ENCODE results near the gene HOXA4. TPM values are rescaled to one million over a fixed set of nuclear protein-coding genes. Genes with fewer than 3 reads are reported as not detected.

Gene HOXA4
- total and polyA plus RNA-seq, 2 of the 4 experiments (the other 2 are of a cell fraction): 0.36 to 8.0 TPM

DNA sequence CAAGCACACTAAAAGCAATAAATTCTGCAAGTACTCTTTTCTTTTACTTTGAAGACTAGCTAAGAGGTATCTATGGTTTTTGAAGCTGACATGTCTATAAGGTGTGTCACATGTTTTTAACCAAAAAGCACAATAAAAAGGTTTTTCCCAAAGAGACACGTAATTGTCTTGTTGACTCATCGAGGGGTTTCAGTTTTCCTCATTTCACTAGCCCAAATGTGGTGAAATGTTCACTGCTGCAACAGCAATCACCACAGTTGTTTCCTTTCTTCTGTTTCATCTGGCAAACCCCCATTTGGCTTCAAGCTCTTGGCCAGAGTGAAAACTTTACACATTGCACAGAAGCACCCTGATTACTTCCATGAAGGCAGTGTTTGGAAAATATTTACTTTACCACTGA, 3.8 kb upstream of the HOXA4 start:
- Histone ChIP-seq H3K23ac (ENCODE audit: low read depth, low read length) (no peak overlapping the region), H4K20me1 (ENCODE audit: insufficient read depth, low read length) (no peaks in the 10 kb centered on the region), H3K56ac (ENCODE audit: extremely low read depth, insufficient read depth, low read length) (no peak overlapping the region), H2BK120ac (ENCODE audit: low read depth, low read length) (no peak overlapping the region), H3K36me3 (ENCODE audit: control insufficient read depth, insufficient read depth, low read length) (no peaks in the 10 kb centered on the region), H4K91ac (ENCODE audit: insufficient read depth, low read depth, low read length) (no peak overlapping the region), H2AK5ac (ENCODE audit: low read depth, low read length) (no peak overlapping the region), H2AK9ac (replicated peaks; ENCODE audit: low read depth, low read length, poor library complexity) (no peak overlapping the region), H3K9me1 (ENCODE audit: insufficient read depth, low read length) (peaks cover 8% of the 10 kb centered on the region; the same call in 1 of the 2 replicates), H3K27me3 (ENCODE audit: control insufficient read depth, insufficient read depth, low read length) (no peaks in the 10 kb centered on the region), H4K5ac (ENCODE audit: low read depth, low read length) (no peak overlapping the region), H2AFZ (replicated peaks; ENCODE audit: low read length, poor library complexity) (no peak overlapping the region), H3K9ac (ENCODE audit: low read depth, low read length) (no peak overlapping the region), H3K9me3 (ENCODE audit: control insufficient read depth, insufficient read depth, low read length) (no peaks in the 10 kb centered on the region), H3K4me1 (ENCODE audit: control insufficient read depth, insufficient read depth, low read length) (peaks cover 24% of the 10 kb centered on the region), H3K4me2 (ENCODE audit: low read depth, low read length) (peak overlapping the region; percentile 64; the same call in 1 of the 2 replicates), H3K18ac (ENCODE audit: low read depth, low read length) (no peak overlapping the region), H3K79me1 (ENCODE audit: low read depth in 1 of 2, low read length in 2 of 2) (peaks cover 16 to 41% of the 10 kb centered on the region in 2 experiments), H4K8ac (ENCODE audit: low read depth in 2 of 2, low read length in 2 of 2) (no peak overlapping the region), H2BK5ac (ENCODE audit: low read depth, low read length, poor library complexity, severe bottlenecking) (peak overlapping the region; percentile 28), H3K27ac (ENCODE audit: insufficient read depth, low read length) (no peak overlapping the region; the same call in 1 of the 2 replicates), H2BK20ac (ENCODE audit: low read depth, low read length) (no peak overlapping the region), H3K4me3 (ENCODE audit: insufficient read depth, low read depth, low read length) (no peak overlapping the region), H2BK15ac (ENCODE audit: low read depth, low read length) (0 out of 3 replicates have a peak overlapping the region, but pooled peaks have one; percentile 3), H3K14ac (replicated peaks; ENCODE audit: low read depth, low read length) (no peak overlapping the region), H3K4ac (ENCODE audit: low read depth, low read length) (no peak overlapping the region)
- ATAC-seq (ENCODE audit: low read depth): no peak
- ChIA-PET POLR2A (ENCODE audit: unreplicated experiment) (interaction anchor here (0.6 kb wide), 1 partner anchor 25 kb away, joined by 4 read pairs; no protein-coding TSS in a partner anchor), CTCF (no interaction called here)
- intact Hi-C loops (cut with micrococcal nuclease) (loop anchor here (5.0 kb wide), 1 partner anchor 102 kb away; no protein-coding TSS in a partner anchor), dilution Hi-C loops (cut with HindIII; ENCODE audit: low sequenced_read_pairs, unreplicated experiment) (no loop called here), in situ Hi-C loops (cut with MboI; ENCODE audit: low sequenced_read_pairs) (no loop called here)
- DNase-seq: peak; percentile 97
- no CpG with 5 or more reads among the region's 2 CpGs for WGBS, 2 experiments (ENCODE audit: extremely low coverage in 2 of 2, insufficient read length in 1 of 2)
- TF ChIP-seq FOS (IDR thresholded peaks at IDR 0.05; ENCODE audit: low read depth, low read length): peak; percentile 77
- TF ChIP-seq RAD21 (IDR thresholded peaks at IDR 0.05; ENCODE audit: low read length): no peak; the same call in 1 of the 2 replicates
- TF ChIP-seq MAZ (IDR thresholded peaks at IDR 0.05; ENCODE audit: borderline replicate concordance, low read depth, low read length): peak; percentile 45; the same call in 1 of the 2 replicates
- TF ChIP-seq, protein P1, sequence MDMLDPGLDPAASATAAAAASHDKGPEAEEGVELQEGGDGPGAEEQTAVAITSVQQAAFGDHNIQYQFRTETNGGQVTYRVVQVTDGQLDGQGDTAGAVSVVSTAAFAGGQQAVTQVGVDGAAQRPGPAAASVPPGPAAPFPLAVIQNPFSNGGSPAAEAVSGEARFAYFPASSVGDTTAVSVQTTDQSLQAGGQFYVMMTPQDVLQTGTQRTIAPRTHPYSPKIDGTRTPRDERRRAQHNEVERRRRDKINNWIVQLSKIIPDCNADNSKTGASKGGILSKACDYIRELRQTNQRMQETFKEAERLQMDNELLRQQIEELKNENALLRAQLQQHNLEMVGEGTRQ (IDR thresholded peaks at IDR 0.05; ENCODE audit: low read depth, low read length): no peak
- no peak for TF ChIP-seq CHD1 (IDR thresholded peaks at IDR 0.05; ENCODE audit: low read depth, low read length)
- TF ChIP-seq MAFK (IDR thresholded peaks at IDR 0.05; ENCODE audit: low read depth, low read length): 0 out of 2 replicates have a peak, but pooled peaks have one; percentile 1
- peak; percentile 76 for TF ChIP-seq POLR2A (IDR thresholded peaks at IDR 0.05; ENCODE audit: low read depth, low read length)
- TF ChIP-seq BHLHE40 (IDR thresholded peaks at IDR 0.05; ENCODE audit: low read depth, low read length): peak; percentile 61
- TF ChIP-seq RCOR1 (IDR thresholded peaks at IDR 0.05; ENCODE audit: insufficient replicate concordance, low read length): no peak
- TF ChIP-seq NFE2L2 (IDR thresholded peaks at IDR 0.05; ENCODE audit: low read depth, low read length): no peak
- no peak for TF ChIP-seq RFX5 (IDR thresholded peaks at IDR 0.05; ENCODE audit: low read depth, low read length)
- TF ChIP-seq CEBPB (IDR thresholded peaks at IDR 0.05; ENCODE audit: low read depth, low read length): peak; percentile 96
- TF ChIP-seq SMC3 (IDR thresholded peaks at IDR 0.05; ENCODE audit: low read depth, low read length): no peak
- TF ChIP-seq, protein P2, sequence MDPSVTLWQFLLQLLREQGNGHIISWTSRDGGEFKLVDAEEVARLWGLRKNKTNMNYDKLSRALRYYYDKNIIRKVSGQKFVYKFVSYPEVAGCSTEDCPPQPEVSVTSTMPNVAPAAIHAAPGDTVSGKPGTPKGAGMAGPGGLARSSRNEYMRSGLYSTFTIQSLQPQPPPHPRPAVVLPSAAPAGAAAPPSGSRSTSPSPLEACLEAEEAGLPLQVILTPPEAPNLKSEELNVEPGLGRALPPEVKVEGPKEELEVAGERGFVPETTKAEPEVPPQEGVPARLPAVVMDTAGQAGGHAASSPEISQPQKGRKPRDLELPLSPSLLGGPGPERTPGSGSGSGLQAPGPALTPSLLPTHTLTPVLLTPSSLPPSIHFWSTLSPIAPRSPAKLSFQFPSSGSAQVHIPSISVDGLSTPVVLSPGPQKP (IDR thresholded peaks at IDR 0.05; ENCODE audit: borderline replicate concordance, low read depth, low read length): no peak
- no peak for TF ChIP-seq MXI1 (IDR thresholded peaks at IDR 0.05; ENCODE audit: borderline replicate concordance, low read depth, low read length)
- TF ChIP-seq, protein P3, sequence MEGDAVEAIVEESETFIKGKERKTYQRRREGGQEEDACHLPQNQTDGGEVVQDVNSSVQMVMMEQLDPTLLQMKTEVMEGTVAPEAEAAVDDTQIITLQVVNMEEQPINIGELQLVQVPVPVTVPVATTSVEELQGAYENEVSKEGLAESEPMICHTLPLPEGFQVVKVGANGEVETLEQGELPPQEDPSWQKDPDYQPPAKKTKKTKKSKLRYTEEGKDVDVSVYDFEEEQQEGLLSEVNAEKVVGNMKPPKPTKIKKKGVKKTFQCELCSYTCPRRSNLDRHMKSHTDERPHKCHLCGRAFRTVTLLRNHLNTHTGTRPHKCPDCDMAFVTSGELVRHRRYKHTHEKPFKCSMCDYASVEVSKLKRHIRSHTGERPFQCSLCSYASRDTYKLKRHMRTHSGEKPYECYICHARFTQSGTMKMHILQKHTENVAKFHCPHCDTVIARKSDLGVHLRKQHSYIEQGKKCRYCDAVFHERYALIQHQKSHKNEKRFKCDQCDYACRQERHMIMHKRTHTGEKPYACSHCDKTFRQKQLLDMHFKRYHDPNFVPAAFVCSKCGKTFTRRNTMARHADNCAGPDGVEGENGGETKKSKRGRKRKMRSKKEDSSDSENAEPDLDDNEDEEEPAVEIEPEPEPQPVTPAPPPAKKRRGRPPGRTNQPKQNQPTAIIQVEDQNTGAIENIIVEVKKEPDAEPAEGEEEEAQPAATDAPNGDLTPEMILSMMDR (conservative IDR thresholded peaks at IDR 0.05; ENCODE audit: low read depth, low read length): no peak
- no TSS peak for BruUV-seq (replicated peaks)

All from IMR-90 (cell line).